Ovary (tissue), 3 donors: ENCODE results near the gene CPN2.

ENCODE experiments used
- EP300 ChIP-seq: sonication (generic); formaldehyde crosslinking; IDR thresholded peaks from one replicate; pipeline ENCODE4 v1.6.1; 2017; ENCODE audit warnings: antibody characterized with exemption
- POLR2A ChIP-seq: fragments of 450-650 bp; IDR thresholded peaks from one replicate; pipeline ENCODE4 v1.6.1; 2017; ENCODE audit warnings: antibody characterized with exemption, mild to moderate bottlenecking, moderate library complexity
- TF ChIP-seq, protein P1 (sequence below), 3 donors: fragments of 450-650 bp in 2 of 3; fragments of 200-600 bp in 1 of 3; IDR thresholded peaks; one replicate each; pipeline versions ENCODE4 v1.5.1 to v1.8.0; 2016 to 2022; ENCODE audit warnings: antibody characterized with exemption in 3 of 3, mild to moderate bottlenecking in 1 of 3
- donor health status: DM: no; HTN: no; CAD: no.

DNA sequence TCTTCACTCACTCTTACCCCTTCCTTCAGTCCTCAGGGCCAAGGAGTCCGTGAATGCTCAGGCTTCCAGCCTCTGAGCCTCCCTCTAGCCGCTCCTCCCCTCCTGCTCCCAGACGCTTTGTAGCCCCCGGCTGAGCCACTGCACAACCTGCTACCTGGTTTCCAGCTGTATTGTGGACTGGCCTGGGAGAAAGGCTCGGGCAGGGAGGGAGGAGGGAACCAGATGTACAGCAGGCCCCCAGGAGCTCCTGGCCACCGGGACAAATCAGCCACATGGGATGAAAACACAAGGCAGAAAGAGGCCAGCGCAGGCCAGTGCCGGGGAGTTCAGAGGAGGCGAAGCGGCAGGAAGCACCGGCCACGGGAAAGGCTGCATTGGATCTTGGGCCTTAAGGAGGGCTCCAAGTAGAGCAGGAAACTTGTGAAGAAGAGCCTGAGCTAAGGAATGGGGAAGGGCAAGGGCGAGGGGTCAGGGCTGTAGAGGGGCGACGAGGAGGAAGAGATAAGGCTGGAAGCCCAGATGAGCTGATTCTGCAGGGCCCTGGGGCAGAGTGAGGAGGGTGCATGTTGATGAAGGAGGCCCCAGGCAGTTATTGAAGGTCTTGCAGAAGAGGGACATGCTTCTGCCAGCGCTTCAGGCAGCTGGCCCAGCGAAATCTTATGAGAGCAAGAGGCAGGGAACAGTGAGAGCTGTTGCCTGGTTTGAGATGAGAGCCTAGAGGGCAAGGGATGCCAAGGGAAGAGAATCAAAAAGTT, 14.3 kb downstream of the CPN2 start:
- TF ChIP-seq POLR2A (no peak), EP300 (no peak)
- TF ChIP-seq, protein P1, sequence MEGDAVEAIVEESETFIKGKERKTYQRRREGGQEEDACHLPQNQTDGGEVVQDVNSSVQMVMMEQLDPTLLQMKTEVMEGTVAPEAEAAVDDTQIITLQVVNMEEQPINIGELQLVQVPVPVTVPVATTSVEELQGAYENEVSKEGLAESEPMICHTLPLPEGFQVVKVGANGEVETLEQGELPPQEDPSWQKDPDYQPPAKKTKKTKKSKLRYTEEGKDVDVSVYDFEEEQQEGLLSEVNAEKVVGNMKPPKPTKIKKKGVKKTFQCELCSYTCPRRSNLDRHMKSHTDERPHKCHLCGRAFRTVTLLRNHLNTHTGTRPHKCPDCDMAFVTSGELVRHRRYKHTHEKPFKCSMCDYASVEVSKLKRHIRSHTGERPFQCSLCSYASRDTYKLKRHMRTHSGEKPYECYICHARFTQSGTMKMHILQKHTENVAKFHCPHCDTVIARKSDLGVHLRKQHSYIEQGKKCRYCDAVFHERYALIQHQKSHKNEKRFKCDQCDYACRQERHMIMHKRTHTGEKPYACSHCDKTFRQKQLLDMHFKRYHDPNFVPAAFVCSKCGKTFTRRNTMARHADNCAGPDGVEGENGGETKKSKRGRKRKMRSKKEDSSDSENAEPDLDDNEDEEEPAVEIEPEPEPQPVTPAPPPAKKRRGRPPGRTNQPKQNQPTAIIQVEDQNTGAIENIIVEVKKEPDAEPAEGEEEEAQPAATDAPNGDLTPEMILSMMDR (IDR thresholded peaks at IDR 0.05): no peak
